HG03460 (cell line): Measurements from ENCODE around the gene MEG3.
"Not testable (repeated sequence)": the region's sequence is repeated elsewhere in the genome, so short reads cannot be mapped to it uniquely, and the experiment has no call there.

Source experiments
- ATAC-seq: cut with Tn5 transposase; IDR thresholded peaks from one replicate; pipeline ENCODE4 v1.9.1; 2021; ENCODE audit not compliant: unreplicated experiment

MEG3 gene

GRCh38 chr14:100788517-100788916 lies 37.4 kb upstream of the MEG3 start:
- ATAC-seq, result no peak

- ATAC-seq, result no peak
Measured at GRCh38 chr14:100788942-100789341, 37.0 kb upstream of the MEG3 start.

- ATAC-seq, result no peak
Measured at GRCh38 chr14:100789460-100790417, 36.2 kb upstream of the MEG3 start.

GRCh38 chr14:100790502-100791347 lies 35.2 kb upstream of the MEG3 start:
- ATAC-seq, result no peak

DNA sequence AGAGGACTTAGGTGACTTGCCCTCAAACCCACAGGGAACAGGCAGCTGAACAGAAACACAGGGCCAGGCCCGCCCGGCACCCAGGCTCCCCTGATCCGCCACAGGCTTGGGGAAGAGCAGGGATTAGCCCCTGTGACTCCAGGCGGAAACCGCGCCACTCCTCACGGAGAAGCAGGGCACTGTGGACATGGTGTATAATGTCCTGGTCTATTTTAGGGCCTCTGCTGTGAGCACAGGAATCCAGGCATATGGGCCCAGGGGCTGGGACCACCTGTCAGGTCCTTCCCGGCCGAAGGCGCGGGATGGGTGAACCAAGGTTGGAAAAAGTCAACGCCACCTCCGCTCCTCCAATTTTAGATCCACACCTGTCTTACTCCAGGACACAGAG lies 34.6 kb upstream of the MEG3 start:
- no peak for ATAC-seq

- ATAC-seq, result no peak
Measured at GRCh38 chr14:100791995-100792394, 33.9 kb upstream of the MEG3 start.

DNA sequence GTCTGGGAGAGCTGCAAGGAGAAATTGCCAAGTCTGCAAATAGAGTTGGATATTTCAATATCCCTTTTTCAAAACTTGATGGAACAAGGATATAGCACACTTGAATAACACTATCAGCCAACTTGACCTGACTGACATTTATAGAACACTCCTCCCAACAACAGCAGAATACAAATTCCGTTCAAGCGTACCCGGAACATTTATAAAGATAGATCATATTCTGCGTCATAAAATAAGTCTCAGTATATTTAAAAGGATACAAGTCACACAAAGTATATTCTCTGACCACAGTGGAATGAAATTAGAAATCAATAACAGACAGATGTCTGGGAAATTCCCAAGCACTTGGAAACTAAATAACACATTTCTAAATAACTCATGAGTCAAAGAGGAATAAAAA lies 29.0 kb upstream of the MEG3 start:
- no peak for ATAC-seq

DNA sequence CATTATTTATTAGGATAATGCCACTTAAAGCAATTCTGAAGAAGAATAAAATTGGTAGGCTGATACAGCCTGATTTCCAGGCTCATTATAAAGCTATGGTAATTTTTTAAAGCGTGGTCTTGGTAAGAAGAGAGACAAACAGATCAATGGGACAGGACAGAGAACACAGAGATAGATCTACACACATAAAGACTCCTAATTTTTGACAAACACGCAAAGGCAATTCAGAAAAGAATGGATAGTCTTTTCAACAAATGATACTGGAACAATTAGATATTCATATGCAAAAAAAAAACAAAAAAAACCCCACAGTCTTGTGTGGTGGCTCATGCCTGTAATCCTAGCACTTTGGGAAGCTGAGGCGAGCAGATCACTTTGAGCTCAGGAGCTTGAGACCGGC lies 25.9 kb upstream of the MEG3 start:
- no peak for ATAC-seq

- ATAC-seq, result not testable (repeated sequence)
Measured at GRCh38 chr14:100801433-100801832, 24.5 kb upstream of the MEG3 start.

- no peak for ATAC-seq
Measured at GRCh38 chr14:100802179-100802578, 23.7 kb upstream of the MEG3 start.

DNA sequence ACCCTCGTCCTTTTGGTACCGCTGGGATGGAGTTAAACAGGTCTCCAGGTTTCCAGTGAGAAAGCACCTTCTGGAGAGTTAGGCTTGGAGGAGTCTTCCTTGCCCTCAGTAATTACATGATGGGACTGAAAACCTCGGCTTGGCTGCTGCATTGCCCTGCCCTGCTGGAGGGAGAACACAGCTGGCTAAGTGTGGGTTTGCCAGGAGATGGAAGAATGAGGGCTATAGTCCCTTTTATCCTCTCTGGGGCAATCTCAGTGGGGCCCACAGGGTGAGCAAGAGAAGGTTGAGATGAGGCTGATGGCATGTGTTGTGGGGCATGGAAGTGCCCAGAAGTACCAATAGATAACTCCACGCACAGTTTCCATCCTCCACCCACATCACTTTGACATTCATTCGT lies 23.2 kb upstream of the MEG3 start:
- ATAC-seq, result no peak

- ATAC-seq, result no peak
Measured at GRCh38 chr14:100803226-100803625, 22.7 kb upstream of the MEG3 start.

GRCh38 chr14:100803676-100804075 lies 22.2 kb upstream of the MEG3 start:
- no peak for ATAC-seq

DNA sequence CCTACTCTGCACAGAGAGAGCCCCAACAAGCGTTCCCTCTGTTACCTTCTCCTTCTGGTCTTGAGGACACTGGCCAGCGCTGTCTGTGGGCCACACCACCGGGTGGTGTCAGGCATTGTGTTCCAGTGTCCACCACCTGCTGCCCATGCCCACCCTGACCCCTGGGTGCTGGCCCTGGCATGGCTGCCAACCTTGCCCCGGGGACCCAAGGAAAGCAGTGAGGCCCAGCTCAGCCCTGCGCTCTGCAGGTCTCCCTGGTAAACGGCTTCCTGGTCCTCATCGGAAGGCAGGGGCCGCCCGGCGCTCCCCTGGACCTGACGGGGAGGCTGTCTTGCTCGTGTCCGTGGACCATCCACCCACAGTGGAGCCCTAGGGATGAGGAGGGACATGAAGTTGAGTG lies 21.8 kb upstream of the MEG3 start:
- no peak for ATAC-seq

DNA sequence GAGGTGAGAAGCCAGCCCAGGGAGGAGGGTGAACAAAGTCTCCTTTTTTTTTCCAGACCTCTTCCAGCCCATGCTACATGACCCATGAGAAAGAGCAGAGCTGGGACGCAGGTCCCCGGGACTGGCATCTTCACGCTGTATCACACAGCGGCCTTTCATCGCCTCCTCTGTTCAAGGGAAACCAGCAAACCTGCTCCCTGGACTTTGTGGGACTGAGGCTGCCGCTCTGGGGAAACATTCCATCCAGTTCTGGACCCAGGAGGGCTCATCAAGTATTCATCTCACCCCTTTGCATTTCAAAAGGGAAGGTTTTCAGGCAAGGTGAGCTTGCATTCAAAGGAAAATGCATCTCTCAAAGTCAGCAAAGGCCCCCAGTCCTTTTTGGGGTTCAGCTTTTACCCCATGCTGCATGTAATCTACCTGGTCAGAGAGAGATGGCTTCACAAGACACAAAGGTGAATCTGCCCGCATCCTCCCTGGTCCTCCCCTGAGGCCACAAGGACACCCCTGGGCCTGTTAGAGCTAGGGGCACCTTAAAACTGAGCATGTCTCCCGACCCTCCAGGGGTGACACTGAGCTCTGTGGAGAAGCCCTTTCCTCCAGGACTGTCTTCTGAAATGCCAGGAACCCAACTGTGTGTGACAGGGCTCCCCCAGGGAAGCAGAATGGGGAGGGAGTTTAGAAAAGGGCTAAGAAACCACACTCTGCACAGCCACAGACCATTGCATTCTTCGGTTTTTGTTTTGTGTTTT lies 21.2 kb upstream of the MEG3 start:
- ATAC-seq, result no peak

GRCh38 chr14:100806386-100806785 lies 19.5 kb upstream of the MEG3 start:
- ATAC-seq, result no peak

DNA sequence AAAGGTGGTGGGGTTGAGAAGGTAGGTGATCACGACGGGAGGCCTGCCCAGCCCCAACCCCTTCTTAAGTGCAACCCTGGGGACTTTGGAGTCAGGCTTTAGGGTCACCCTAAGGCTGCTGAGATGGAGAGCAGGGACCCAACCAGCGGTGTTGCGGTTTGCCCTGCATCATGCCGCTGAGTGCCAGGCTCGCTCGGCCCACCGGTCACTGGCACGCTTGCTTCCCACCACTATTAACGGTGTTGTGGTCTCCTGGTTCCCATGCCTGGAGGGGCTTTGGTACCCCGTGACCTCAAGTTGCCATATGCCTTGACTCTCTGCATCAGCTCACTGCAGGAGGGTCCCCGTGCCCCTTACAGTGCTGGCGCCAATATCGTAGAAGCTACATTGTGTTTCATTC lies 18.4 kb upstream of the MEG3 start:
- no peak for ATAC-seq

DNA sequence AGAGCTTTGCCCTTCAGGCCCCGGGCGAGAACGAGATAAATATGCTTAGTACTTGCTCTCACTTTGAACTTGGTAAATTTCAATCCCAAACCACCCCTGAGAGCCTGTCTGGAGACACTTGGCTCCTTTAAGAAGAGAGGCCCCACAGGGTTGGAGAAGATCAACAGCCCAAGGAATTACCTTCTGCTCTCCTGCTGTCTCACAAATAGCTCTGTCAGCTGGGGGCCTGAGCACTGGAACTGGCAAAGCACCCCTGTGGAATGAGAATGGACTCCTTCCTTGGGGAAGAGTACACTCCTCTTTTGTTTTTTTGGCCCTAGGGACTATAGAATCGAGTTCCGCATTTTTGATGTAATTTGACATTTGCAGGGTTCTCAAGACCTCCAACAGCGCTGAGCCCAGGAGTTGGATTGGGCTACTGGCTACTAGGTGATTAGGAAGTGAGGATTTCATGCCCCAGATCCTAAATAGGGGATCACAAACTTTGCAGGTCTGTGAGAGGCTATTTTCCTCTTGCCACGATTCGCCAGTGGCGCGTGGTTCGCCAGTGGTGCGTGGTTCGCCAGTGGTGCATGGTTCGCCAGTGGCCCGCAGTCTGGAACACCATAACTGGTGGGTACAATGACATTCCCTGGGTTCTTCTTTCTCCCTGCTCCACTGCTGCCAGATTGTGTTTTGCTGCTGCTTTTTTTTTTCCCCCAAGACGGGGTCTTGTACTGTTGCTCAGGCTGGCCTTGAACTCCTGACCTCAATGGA lies 17.8 kb upstream of the MEG3 start:
- no peak for ATAC-seq

GRCh38 chr14:100810435-100810834 lies 15.5 kb upstream of the MEG3 start:
- no peak for ATAC-seq

GRCh38 chr14:100810861-100811461 lies 15.0 kb upstream of the MEG3 start:
- ATAC-seq, result no peak
